Pancreas (tissue), 10 donors: ENCODE measurements around the gene TAF3. TPM values are rescaled to one million over a fixed set of nuclear protein-coding genes. Genes with fewer than 3 reads are reported as not detected.
A peak's percentile ranks its signal among the peaks of the same experiment; 100 is the strongest.

Source experiments
- ATAC-seq, 4 donors: fragments of 200-7000 bp; cut with Tn5 transposase; one replicate each; pipeline versions ENCODE4 v1.8.0 to v1.9.1; 2020; ENCODE audit warnings: mild to moderate bottlenecking in 4 of 4, moderate library complexity in 4 of 4
- DNase-seq, 6 donors: peaks; one replicate each; pipeline ENCODE4 v3.0.0-alpha.2; 2020
- FAIRE-seq: peaks from 2 replicates; lab custom pipeline; 2012; peaks lifted over from hg19 to GRCh38; lab: Jason Lieb, UNC
- H3K27ac ChIP-seq, 4 donors: fragments of 200-600 bp; sonication (generic); 1 replicate in 3 of 4; 2 replicates in 1 of 4; pipeline versions ENCODE4 v1.5.0 to v1.8.0; 2020
- H3K27me3 ChIP-seq, 4 donors: fragments of 200-600 bp; one replicate each; pipeline ENCODE4 v1.8.0; 2021
- H3K36me3 ChIP-seq, 3 donors: fragments of 200-600 bp; sonication (generic) in 1 of 3; one replicate each; pipeline versions ENCODE4 v1.5.0 to v1.8.0; 2020 to 2021
- H3K4me1 ChIP-seq, 3 donors: fragments of 200-600 bp; one replicate each; pipeline ENCODE4 v1.8.0; 2021
- H3K4me3 ChIP-seq, 4 donors: fragments of 200-600 bp; sonication (generic) in 2 of 4; one replicate each; pipeline versions ENCODE4 v1.5.0 to v1.8.0; 2020 to 2021
- H3K9me3 ChIP-seq, 4 donors: fragments of 200-600 bp; one replicate each; pipeline ENCODE4 v1.8.0; 2021
- CTCF ChIP-seq, 4 donors: fragments of 200-600 bp; sonication (generic) in 3 of 4; IDR thresholded peaks; one replicate each; pipeline versions ENCODE4 v1.5.0 to v1.8.0; 2021; ENCODE audit warnings: antibody characterized with exemption in 4 of 4
- WGBS, 2 donors: extraction: QIAGEN DNeasy Blood & Tissue Kit; methylation state at CpG; one replicate each; pipeline ENCODE4 v1.1.7; 2013; 5-methylcytosine and 5-hydroxymethylcytosine counted together
- intact Hi-C, 3 donors: fragments of 100-400 bp; cut with DNase I; formaldehyde crosslinking; loops; one replicate each; pipeline versions ENCODE4 v1.11.1 to v1.14.2; 2022
- polyA plus RNA-seq, 2 donors: library from polyadenylated mRNA; stranded (reverse); fragments of 200-250 nt; gene quantifications; one replicate each; pipeline ENCODE4 v1.2.3, GENCODE V29; 2013
- total RNA-seq, 6 donors: library from RNA; stranded (reverse); fragmentation: NEBNext Ultra II Directional in 4 of 6; extraction: Animal tissue kit (Norgen Biotek cat#: 25700) in 4 of 6; gene quantifications; one replicate each; pipeline versions ENCODE4 v1.2.1 to v1.2.4, GENCODE V29; 2021 to 2023
- donor health status: healthy with polysubstance abuse.
- donor health status: DM: no; HTN: no; CAD: no; lungs with moderate emphysema.
- donor health status: DM: no; HTN: no; CAD: no.
- donor health status: control.
- donor health status: control.
- donor health status: Bipolar disorder and iron deficiency.
- donor health status: DM: yes; HTN: yes; CAD: no.
- donor health status: DM: no; HTN: no; CAD: no.
- donor health status: DM: no; HTN: no; CAD: no.
- donor health status: DM: yes; HTN: yes; CAD: no.

Gene TAF3
- total and polyA plus RNA-seq, 8 donors, result 2.9 to 5.8 (median 4.0) TPM

GRCh38 chr10:7826971-7827370, 8.7 kb downstream of the TAF3 start:
- WGBS, 2 donors, result 31 to 41% methylated on average over 4 of the region's 4 CpGs
- peak in 1 of 4 donors; percentile 17 for TF ChIP-seq CTCF (IDR thresholded peaks at IDR 0.05)
- H3K36me3 ChIP-seq, result peaks cover 0 to 12% (median 0%) of the 10 kb centered on the region in 3 donors
- no peaks in the 10 kb centered on the region for H3K27me3 ChIP-seq
- H3K27ac ChIP-seq, result peak overlapping the region in 1 of 4 donors; percentile 34
- no peak overlapping the region for H3K4me3 ChIP-seq
- ATAC-seq, result peak; percentile 95 to 100 (median 97)
- DNase-seq, result peak; percentile 58 to 85 (median 72)
- peaks cover 0 to 5% (median 4%) of the 10 kb centered on the region in 3 donors for H3K4me1 ChIP-seq
- H3K9me3 ChIP-seq, result no peaks in the 10 kb centered on the region
- intact Hi-C loops, result no loop called here
- no peak for FAIRE-seq

DNA sequence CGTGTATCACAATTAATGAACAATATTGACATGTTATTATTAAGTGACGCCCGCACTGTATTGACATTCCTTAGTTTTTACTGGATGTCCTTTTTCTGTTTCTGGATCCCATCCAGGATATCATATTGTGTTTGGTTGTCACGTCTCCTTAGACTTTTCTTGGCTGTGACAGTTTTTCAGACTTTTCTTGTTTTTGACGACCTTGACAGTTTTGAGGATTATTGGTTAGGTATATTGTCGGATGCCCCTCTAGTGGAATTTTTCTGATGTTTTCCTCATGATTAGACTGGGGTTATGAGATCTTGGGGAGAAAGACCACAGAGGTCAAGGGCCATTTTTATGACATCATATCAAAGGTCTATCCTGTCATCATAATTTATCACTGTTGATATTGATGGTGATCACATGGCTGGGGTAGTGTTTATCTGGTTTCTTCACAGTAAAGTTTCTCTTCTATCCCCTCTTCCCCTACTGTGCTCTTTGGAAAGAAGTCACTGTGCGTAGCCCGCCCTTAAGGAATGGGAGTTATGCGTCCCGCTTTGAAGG, 11.1 kb downstream of the TAF3 start:
- WGBS, 2 donors, result 89 to 92% methylated on average over 10 of the region's 10 CpGs
- Histone ChIP-seq H3K36me3 (peaks cover 0 to 10% (median 0%) of the 10 kb centered on the region in 3 donors), H3K27ac (no peak overlapping the region), H3K4me1 (peaks cover 0 to 5% (median 4%) of the 10 kb centered on the region in 3 donors), H3K4me3 (no peak overlapping the region), H3K27me3 (no peaks in the 10 kb centered on the region), H3K9me3 (no peaks in the 10 kb centered on the region)
- ATAC-seq, result no peak
- intact Hi-C loops, result no loop called here
- no peak for TF ChIP-seq CTCF (IDR thresholded peaks at IDR 0.05)
- no peak for FAIRE-seq
- no peak for DNase-seq

DNA sequence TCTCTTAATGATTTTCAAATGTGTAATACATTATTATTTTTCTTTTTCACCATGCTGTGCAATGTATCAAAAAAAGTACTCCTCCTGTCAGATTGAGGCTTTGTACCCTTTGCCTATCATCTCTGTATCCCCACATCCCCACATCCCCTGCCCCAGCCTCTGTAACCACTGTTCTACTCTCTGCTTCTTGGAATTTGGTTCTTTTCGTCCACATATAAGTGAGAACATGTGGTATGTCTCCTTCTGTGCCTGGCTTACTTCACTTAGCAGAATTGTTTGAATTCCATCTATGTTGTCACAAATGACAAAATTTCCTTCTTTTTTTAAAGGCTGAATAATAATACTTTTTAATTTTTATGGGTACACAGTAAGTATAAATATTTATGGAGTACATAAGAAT, 13.8 kb downstream of the TAF3 start:
- no peak for FAIRE-seq
- Histone ChIP-seq H3K4me3 (no peak overlapping the region), H3K4me1 (no peaks in the 10 kb centered on the region), H3K27ac (no peak overlapping the region), H3K36me3 (no peaks in the 10 kb centered on the region), H3K27me3 (no peaks in the 10 kb centered on the region), H3K9me3 (no peaks in the 10 kb centered on the region)
- 80 to 87% methylated on average over 1 of the region's 1 CpG for WGBS, 2 donors
- no peak for TF ChIP-seq CTCF (IDR thresholded peaks at IDR 0.05)
- ATAC-seq, result no peak
- no peak for DNase-seq
- intact Hi-C loops, result no loop called here

DNA sequence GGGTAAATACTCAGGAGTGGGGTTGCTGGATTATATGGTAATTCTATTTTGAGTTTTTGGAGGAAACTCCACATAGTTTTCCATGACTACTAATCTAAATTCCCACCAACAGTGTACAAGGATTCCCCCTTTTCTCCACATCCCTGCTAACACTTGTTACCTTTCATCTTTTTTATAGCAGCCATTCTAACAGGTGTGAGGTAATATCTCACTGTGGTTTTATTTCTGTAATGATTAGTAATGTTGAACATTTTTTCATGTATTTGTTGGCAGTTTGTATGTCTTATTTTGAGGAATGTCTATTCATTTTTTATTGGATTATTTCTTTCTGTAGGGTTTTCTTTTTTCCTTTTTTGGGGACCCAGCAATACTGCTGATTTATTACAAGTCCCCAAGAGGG, 14.9 kb downstream of the TAF3 start:
- no peak for ATAC-seq
- H3K27ac ChIP-seq, result no peak overlapping the region
- no peaks in the 10 kb centered on the region for H3K27me3 ChIP-seq
- H3K4me1 ChIP-seq, result no peaks in the 10 kb centered on the region
- no peak overlapping the region for H3K4me3 ChIP-seq
- H3K36me3 ChIP-seq, result no peaks in the 10 kb centered on the region
- H3K9me3 ChIP-seq, result no peaks in the 10 kb centered on the region
- TF ChIP-seq CTCF (IDR thresholded peaks at IDR 0.05), result no peak
- no peak for FAIRE-seq
- intact Hi-C loops, result no loop called here
- no peak for DNase-seq

- Histone ChIP-seq H3K27me3 (no peaks in the 10 kb centered on the region), H3K4me1 (no peaks in the 10 kb centered on the region), H3K4me3 (no peak overlapping the region), H3K36me3 (no peaks in the 10 kb centered on the region), H3K27ac (no peak overlapping the region), H3K9me3 (no peaks in the 10 kb centered on the region)
- FAIRE-seq (no peak), ATAC-seq (no peak), DNase-seq (no peak)
- intact Hi-C loops, result no loop called here
- WGBS, 2 donors, result 89 to 95% methylated on average over 3 of the region's 3 CpGs
- no peak for TF ChIP-seq CTCF (IDR thresholded peaks at IDR 0.05)
Observed at GRCh38 chr10:7834262-7834661, 16.0 kb downstream of the TAF3 start.
